T-cell (primary cell): ENCODE data around the gene STH. TPM values are rescaled to one million over a fixed set of nuclear protein-coding genes. Genes with fewer than 3 reads are reported as not detected.
"Not testable (repeated sequence)": the region's sequence is repeated elsewhere in the genome, so short reads cannot be mapped to it uniquely, and the experiment has no call there.

Experiments used
- ATAC-seq, 4 experiments: fragments of 200-7000 bp in 3 of 4; fragments of 150-1000 bp in 1 of 4; cut with Tn5 transposase; replicated peaks in 1 of 4; 1 replicate in 3 of 4; 2 replicates in 1 of 4; pipeline ENCODE4 v1.10.0; 2021; ENCODE audit warnings: moderate library complexity in 3 of 4, mild to moderate bottlenecking in 2 of 4, moderate number of reproducible peaks in 1 of 4
- CTCF ChIA-PET, 2 donors: fragments of 300-600 bp; sonication (Branson Sonifier 250); formaldehyde crosslinking; loops; one replicate each; lab custom pipeline; 2022; ENCODE audit warnings: antibody characterized with exemption in 2 of 2; lab: Charles Lee
- POLR2A ChIA-PET, 2 donors: fragments of 300-600 bp; sonication (Branson Sonifier 250); formaldehyde crosslinking; loops; one replicate each; lab custom pipeline; 2022; ENCODE audit warnings: antibody characterized with exemption in 2 of 2; lab: Charles Lee
- DNase-seq, 35 experiments: peaks; one replicate each; pipeline versions ENCODE4 v3.0.0 to v3.0.0-alpha.2; 2013 to 2023
- H3K27ac ChIP-seq: one replicate; pipeline ENCODE4 v1.5.1; 2013; ENCODE audit warnings: low read length
- H3K27me3 ChIP-seq, 2 experiments: replicated peaks in 1 of 2; 1 replicate in 1 of 2; 2 replicates in 1 of 2; pipeline versions ENCODE4 v1.6.1 to v1.7.0; 2013; ENCODE audit warnings: low read length in 1 of 2, mixed read lengths in 1 of 2; ENCODE audit not compliant: control insufficient read depth in 2 of 2, insufficient read depth in 2 of 2; ENCODE audit errors: extremely low read depth in 1 of 2
- H3K36me3 ChIP-seq, 2 donors: 1 replicate in 1 of 2; 2 replicates in 1 of 2; pipeline versions ENCODE4 v1.6.1 to v1.7.0; 2013; ENCODE audit warnings: low read length in 1 of 2; ENCODE audit not compliant: control insufficient read depth in 2 of 2, insufficient read depth in 1 of 2; ENCODE audit errors: extremely low read depth in 1 of 2
- H3K4me1 ChIP-seq, 2 experiments: 1 replicate in 1 of 2; 2 replicates in 1 of 2; pipeline versions ENCODE4 v1.6.1 to v1.7.0; 2013; ENCODE audit warnings: low read length in 2 of 2, mixed read lengths in 1 of 2; ENCODE audit not compliant: insufficient read depth in 2 of 2, control insufficient read depth in 1 of 2; ENCODE audit errors: extremely low read depth in 1 of 2
- H3K4me3 ChIP-seq, 2 donors: 1 replicate in 1 of 2; 2 replicates in 1 of 2; pipeline versions ENCODE4 v1.5.1 to v1.7.0; 2013; ENCODE audit warnings: mild to moderate bottlenecking in 2 of 2, low read length in 1 of 2, moderate library complexity in 1 of 2; ENCODE audit not compliant: control insufficient read depth in 1 of 2; ENCODE audit errors: extremely low read depth in 1 of 2
- H3K9me3 ChIP-seq: 2 replicates; pipeline ENCODE4 v1.7.0; 2013
- H3K27ac Mint-ChIP-seq, 2 donors: one replicate each; pipeline ENCODE4 v1.8.0; 2020 to 2021; ENCODE audit warnings: mild to moderate bottlenecking in 2 of 2, mixed read lengths in 2 of 2
- H3K27me3 Mint-ChIP-seq, 2 donors: one replicate each; pipeline ENCODE4 v1.8.0; 2021 to 2022; ENCODE audit warnings: mixed read lengths in 2 of 2
- H3K36me3 Mint-ChIP-seq: one replicate; pipeline ENCODE4 v1.8.0; 2021; ENCODE audit warnings: mixed read lengths
- H3K4me1 Mint-ChIP-seq, 3 donors: one replicate each; pipeline ENCODE4 v1.8.0; 2020 to 2022; ENCODE audit warnings: mixed read lengths in 3 of 3, mild to moderate bottlenecking in 1 of 3
- H3K4me3 Mint-ChIP-seq, 3 donors: one replicate each; pipeline ENCODE4 v1.8.0; 2020 to 2022; ENCODE audit warnings: mild to moderate bottlenecking in 3 of 3, mixed read lengths in 3 of 3, moderate library complexity in 3 of 3
- H3K9me3 Mint-ChIP-seq, 3 donors: one replicate each; pipeline ENCODE4 v1.8.0; 2020 to 2022; ENCODE audit warnings: mixed read lengths in 3 of 3
- WGBS: methylation state at CpG from one replicate; pipeline ENCODE4 v1.1.5; 2013; ENCODE audit warnings: missing lambda C conversion rate; ENCODE audit not compliant: insufficient coverage; 5-methylcytosine and 5-hydroxymethylcytosine counted together
- total RNA-seq, 35 experiments: library from RNA in 6 of 35; stranded (reverse) in 6 of 35; fragments of 120-200 nt in 1 of 35; gene quantifications; one replicate each; pipeline versions ENCODE4 v1.2.1 to v1.2.4 and lab custom pipeline; 2013 to 2026

Gene STH
- total RNA-seq, 5 donors from 2014 or later (not counting 1 experiment from before 2014, with no cell fraction given), result not detected

- POLR2A ChIA-PET, result interaction anchor here in 1 of 2 donors (0.6 kb wide), 1 partner anchor 872 kb away, joined by 3 read pairs; no protein-coding TSS in a partner anchor
- H3K27me3 Mint-ChIP-seq, result no peaks in the 10 kb centered on the region
- Histone ChIP-seq H3K27ac (peak overlapping the region; percentile 88), H3K9me3 (no peaks in the 10 kb centered on the region), H3K27me3 (no peaks in the 10 kb centered on the region), H3K4me1 (peaks cover 0 to 41% of the 10 kb centered on the region in 2 experiments), H3K4me3 (no peak overlapping the region), H3K36me3 (peaks cover 2 to 7% of the 10 kb centered on the region in 2 donors)
- ATAC-seq (peak; percentile 96 to 99 (median 98)), DNase-seq (peak; percentile 30 to 82 (median 68))
- no peaks in the 10 kb centered on the region for H3K9me3 Mint-ChIP-seq
- peak overlapping the region; percentile 95 to 96 for H3K27ac Mint-ChIP-seq
- 44% methylated on average over 9 of the region's 14 CpGs for WGBS
- CTCF ChIA-PET, result interaction anchor here in 1 of 2 donors (0.6 to 1.3 kb wide), 8 partner anchors 166 to 1078 kb away, joined by 3 to 10 read pairs (median 4); partner anchors contain the start of gene KANSL1
- peak overlapping the region in 1 of 3 donors; percentile 22 for H3K4me3 Mint-ChIP-seq
- H3K36me3 Mint-ChIP-seq, result peaks cover 8% of the 10 kb centered on the region
- peaks cover 12 to 36% (median 22%) of the 10 kb centered on the region in 3 donors for H3K4me1 Mint-ChIP-seq
Measured at GRCh38 chr17:46020023-46020761, 21.1 kb downstream of the STH start.

- H3K27me3 ChIP-seq, result no peaks in the 10 kb centered on the region
- no peak overlapping the region for H3K4me3 ChIP-seq
- ChIA-PET POLR2A (interaction anchor here in 1 of 2 donors (0.6 kb wide), 1 partner anchor 872 kb away, joined by 3 read pairs; no protein-coding TSS in a partner anchor), CTCF (interaction anchor here in 1 of 2 donors (0.6 to 1.3 kb wide), 4 partner anchors 172 to 1077 kb away, joined by 4 to 5 read pairs (median 5); partner anchors contain the start of gene KANSL1)
- peaks cover 3 to 9% of the 10 kb centered on the region in 2 donors for H3K36me3 ChIP-seq
- H3K27ac ChIP-seq, result peak overlapping the region; percentile 88
- ATAC-seq, result no peak
- no peaks in the 10 kb centered on the region for H3K27me3 Mint-ChIP-seq
- peak overlapping the region; percentile 95 to 96 for H3K27ac Mint-ChIP-seq
- H3K4me1 ChIP-seq, result peaks cover 0 to 41% of the 10 kb centered on the region in 2 experiments
- no peak for DNase-seq
- no peak overlapping the region for H3K4me3 Mint-ChIP-seq
- H3K9me3 ChIP-seq, result no peaks in the 10 kb centered on the region
- H3K9me3 Mint-ChIP-seq, result no peaks in the 10 kb centered on the region
- H3K4me1 Mint-ChIP-seq, result peaks cover 12 to 43% (median 22%) of the 10 kb centered on the region in 3 donors
- H3K36me3 Mint-ChIP-seq, result peaks cover 8% of the 10 kb centered on the region
- WGBS, result 97% methylated on average over 11 of the region's 12 CpGs
Measured at GRCh38 chr17:46020998-46021397, 21.9 kb downstream of the STH start.

DNA sequence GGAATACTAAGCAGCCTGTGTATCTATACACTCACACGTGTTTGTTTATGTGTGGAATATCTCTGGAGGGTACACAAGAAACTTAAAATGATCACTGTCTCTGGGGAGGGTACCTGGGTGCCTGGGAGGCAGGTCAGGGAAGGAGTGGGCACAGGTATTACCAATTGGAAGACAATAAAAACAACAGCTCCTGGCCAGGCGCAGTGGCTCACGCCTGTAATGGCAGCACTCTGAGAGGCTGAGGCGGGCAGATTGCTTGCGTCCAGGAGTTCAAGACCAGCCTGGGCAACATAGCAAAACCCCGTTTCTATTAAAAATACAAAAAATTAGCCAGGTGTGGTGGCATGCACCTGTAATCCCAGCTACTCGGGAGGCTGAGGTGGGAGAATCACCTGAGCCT, 24.3 kb downstream of the STH start:
- H3K36me3 Mint-ChIP-seq, H3K27me3 ChIP-seq, H3K9me3 Mint-ChIP-seq, DNase-seq, CTCF ChIA-PET, POLR2A ChIA-PET, ATAC-seq, H3K27me3 Mint-ChIP-seq, H3K4me3 ChIP-seq, H3K27ac ChIP-seq, H3K4me3 Mint-ChIP-seq, H3K9me3 ChIP-seq: not testable (repeated sequence)
- H3K4me1 ChIP-seq, result peaks cover 0 to 36% of the 10 kb centered on the region in 2 experiments
- H3K27ac Mint-ChIP-seq, result peak overlapping the region in 1 of 2 donors; percentile 23
- peaks cover 12 to 44% (median 19%) of the 10 kb centered on the region in 3 donors for H3K4me1 Mint-ChIP-seq
- 100% methylated on average over 3 of the region's 7 CpGs for WGBS
- peaks cover 6 to 20% of the 10 kb centered on the region in 2 donors for H3K36me3 ChIP-seq

DNA sequence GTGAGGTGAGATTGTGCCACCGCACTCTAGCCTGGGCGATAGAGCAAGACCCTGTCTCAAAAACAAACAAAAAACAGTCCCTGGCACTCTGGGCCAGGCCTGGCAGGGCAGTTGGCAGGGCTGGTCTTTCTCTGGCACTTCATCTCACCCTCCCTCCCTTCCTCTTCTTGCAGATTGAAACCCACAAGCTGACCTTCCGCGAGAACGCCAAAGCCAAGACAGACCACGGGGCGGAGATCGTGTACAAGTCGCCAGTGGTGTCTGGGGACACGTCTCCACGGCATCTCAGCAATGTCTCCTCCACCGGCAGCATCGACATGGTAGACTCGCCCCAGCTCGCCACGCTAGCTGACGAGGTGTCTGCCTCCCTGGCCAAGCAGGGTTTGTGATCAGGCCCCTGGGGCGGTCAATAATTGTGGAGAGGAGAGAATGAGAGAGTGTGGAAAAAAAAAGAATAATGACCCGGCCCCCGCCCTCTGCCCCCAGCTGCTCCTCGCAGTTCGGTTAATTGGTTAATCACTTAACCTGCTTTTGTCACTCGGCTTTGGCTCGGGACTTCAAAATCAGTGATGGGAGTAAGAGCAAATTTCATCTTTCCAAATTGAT, 24.8 kb downstream of the STH start:
- H3K4me3 ChIP-seq, result no peak overlapping the region
- Mint-ChIP-seq H3K4me1 (peaks cover 15 to 43% (median 16%) of the 10 kb centered on the region in 3 donors), H3K27ac (peak overlapping the region; percentile 11 to 46), H3K9me3 (no peaks in the 10 kb centered on the region), H3K27me3 (no peaks in the 10 kb centered on the region), H3K36me3 (peaks cover 11% of the 10 kb centered on the region), H3K4me3 (no peak overlapping the region)
- H3K4me1 ChIP-seq, result peaks cover 0 to 31% of the 10 kb centered on the region in 2 experiments
- DNase-seq, result no peak
- H3K9me3 ChIP-seq, result no peaks in the 10 kb centered on the region
- no peak overlapping the region for H3K27ac ChIP-seq
- H3K27me3 ChIP-seq, result no peaks in the 10 kb centered on the region
- H3K36me3 ChIP-seq, result peaks cover 6 to 20% of the 10 kb centered on the region in 2 donors
- ChIA-PET POLR2A (no interaction called here), CTCF (no interaction called here)
- WGBS, result 89% methylated on average over 10 of the region's 24 CpGs
- ATAC-seq, result no peak

DNA sequence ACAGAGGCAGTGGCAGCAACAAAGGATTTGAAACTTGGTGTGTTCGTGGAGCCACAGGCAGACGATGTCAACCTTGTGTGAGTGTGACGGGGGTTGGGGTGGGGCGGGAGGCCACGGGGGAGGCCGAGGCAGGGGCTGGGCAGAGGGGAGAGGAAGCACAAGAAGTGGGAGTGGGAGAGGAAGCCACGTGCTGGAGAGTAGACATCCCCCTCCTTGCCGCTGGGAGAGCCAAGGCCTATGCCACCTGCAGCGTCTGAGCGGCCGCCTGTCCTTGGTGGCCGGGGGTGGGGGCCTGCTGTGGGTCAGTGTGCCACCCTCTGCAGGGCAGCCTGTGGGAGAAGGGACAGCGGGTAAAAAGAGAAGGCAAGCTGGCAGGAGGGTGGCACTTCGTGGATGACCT, 25.5 kb downstream of the STH start:
- no peak for ATAC-seq
- no peak for DNase-seq
- H3K36me3 ChIP-seq, result peaks cover 6 to 23% of the 10 kb centered on the region in 2 donors
- no peak overlapping the region for H3K4me3 Mint-ChIP-seq
- no peak overlapping the region for H3K27ac Mint-ChIP-seq
- no peaks in the 10 kb centered on the region for H3K27me3 ChIP-seq
- H3K27ac ChIP-seq, result no peak overlapping the region
- peaks cover 0 to 27% of the 10 kb centered on the region in 2 experiments for H3K4me1 ChIP-seq
- peaks cover 16% of the 10 kb centered on the region for H3K36me3 Mint-ChIP-seq
- H3K4me1 Mint-ChIP-seq, result peaks cover 19 to 44% (median 22%) of the 10 kb centered on the region in 3 donors
- no peak overlapping the region for H3K4me3 ChIP-seq
- WGBS, result 83% methylated on average over 8 of the region's 14 CpGs
- H3K9me3 Mint-ChIP-seq, result no peaks in the 10 kb centered on the region
- no peaks in the 10 kb centered on the region for H3K9me3 ChIP-seq
- ChIA-PET CTCF (no interaction called here), POLR2A (no interaction called here)
- no peaks in the 10 kb centered on the region for H3K27me3 Mint-ChIP-seq

- no peaks in the 10 kb centered on the region for H3K27me3 ChIP-seq
- ATAC-seq (no peak), DNase-seq (no peak)
- POLR2A ChIA-PET, result no interaction called here
- H3K36me3 ChIP-seq, result peaks cover 6 to 26% of the 10 kb centered on the region in 2 donors
- H3K27ac Mint-ChIP-seq, result peak overlapping the region; percentile 6 to 63
- H3K4me1 ChIP-seq, result peaks cover 0 to 23% of the 10 kb centered on the region in 2 experiments
- H3K4me1 Mint-ChIP-seq, result peaks cover 17 to 42% (median 24%) of the 10 kb centered on the region in 3 donors
- no peak overlapping the region for H3K4me3 ChIP-seq
- peaks cover 19% of the 10 kb centered on the region for H3K36me3 Mint-ChIP-seq
- H3K9me3 ChIP-seq, result no peaks in the 10 kb centered on the region
- WGBS, result 100% methylated on average over 1 of the region's 10 CpGs
- no peaks in the 10 kb centered on the region for H3K27me3 Mint-ChIP-seq
- no peak overlapping the region for H3K4me3 Mint-ChIP-seq
- CTCF ChIA-PET, result no interaction called here
- H3K9me3 Mint-ChIP-seq, result no peaks in the 10 kb centered on the region
- H3K27ac ChIP-seq, result no peak overlapping the region
Measured at GRCh38 chr17:46025060-46025459, 26.0 kb downstream of the STH start.
